ENCODE measurements around the gene STK32B.

- TF ChIP-seq, protein P1, sequence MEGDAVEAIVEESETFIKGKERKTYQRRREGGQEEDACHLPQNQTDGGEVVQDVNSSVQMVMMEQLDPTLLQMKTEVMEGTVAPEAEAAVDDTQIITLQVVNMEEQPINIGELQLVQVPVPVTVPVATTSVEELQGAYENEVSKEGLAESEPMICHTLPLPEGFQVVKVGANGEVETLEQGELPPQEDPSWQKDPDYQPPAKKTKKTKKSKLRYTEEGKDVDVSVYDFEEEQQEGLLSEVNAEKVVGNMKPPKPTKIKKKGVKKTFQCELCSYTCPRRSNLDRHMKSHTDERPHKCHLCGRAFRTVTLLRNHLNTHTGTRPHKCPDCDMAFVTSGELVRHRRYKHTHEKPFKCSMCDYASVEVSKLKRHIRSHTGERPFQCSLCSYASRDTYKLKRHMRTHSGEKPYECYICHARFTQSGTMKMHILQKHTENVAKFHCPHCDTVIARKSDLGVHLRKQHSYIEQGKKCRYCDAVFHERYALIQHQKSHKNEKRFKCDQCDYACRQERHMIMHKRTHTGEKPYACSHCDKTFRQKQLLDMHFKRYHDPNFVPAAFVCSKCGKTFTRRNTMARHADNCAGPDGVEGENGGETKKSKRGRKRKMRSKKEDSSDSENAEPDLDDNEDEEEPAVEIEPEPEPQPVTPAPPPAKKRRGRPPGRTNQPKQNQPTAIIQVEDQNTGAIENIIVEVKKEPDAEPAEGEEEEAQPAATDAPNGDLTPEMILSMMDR (conservative IDR thresholded peaks at IDR 0.05; ENCODE audit: low read length): no peak
- TF ChIP-seq EZH2phosphoT487 (IDR thresholded peaks at IDR 0.05; ENCODE audit: borderline replicate concordance): no peak
Observed at GRCh38 chr4:5340991-5341451, 289.7 kb downstream of the STK32B start.

All from Loucy (cell line).